Keratinocyte (primary cell): ENCODE data around the gene SPATA6L. TPM values are rescaled to one million over a fixed set of nuclear protein-coding genes. Genes with fewer than 3 reads are reported as not detected.

Source experiments
- DNase-seq: peaks from one replicate; pipeline ENCODE4 v3.0.0-alpha.2; 2011; ENCODE audit warnings: low read depth, missing footprints, low spot score
- FAIRE-seq: peaks from 2 replicates; lab custom pipeline; 2011; peaks lifted over from hg19 to GRCh38; lab: Jason Lieb, UNC
- H2AFZ ChIP-seq: 2 replicates; pipeline ENCODE4 v1.6.0; 2012; ENCODE audit warnings: low read length, control low read depth, inconsistent platforms; ENCODE audit not compliant: control insufficient read depth
- H3K27ac ChIP-seq: 2 replicates; pipeline ENCODE4 v1.5.1; 2011; ENCODE audit warnings: low read length; ENCODE audit not compliant: control insufficient read depth, insufficient read depth
- H3K27me3 ChIP-seq: 3 replicates; pipeline ENCODE4 v1.6.0; 2011; ENCODE audit warnings: low read length; ENCODE audit not compliant: control insufficient read depth, insufficient read depth; ENCODE audit errors: extremely low read depth
- H3K36me3 ChIP-seq, 2 experiments: 2 replicates in 1 of 2; 3 replicates in 1 of 2; pipeline ENCODE4 v1.5.1; 2011; ENCODE audit warnings: low read length in 2 of 2, mild to moderate bottlenecking in 1 of 2; ENCODE audit not compliant: control insufficient read depth in 2 of 2, insufficient read depth in 2 of 2; ENCODE audit errors: extremely low read depth in 1 of 2
- H3K4me1 ChIP-seq: 3 replicates; pipeline ENCODE4 v1.5.1; 2011; ENCODE audit warnings: low read length; ENCODE audit not compliant: control insufficient read depth, insufficient read depth; ENCODE audit errors: extremely low read depth
- H3K4me2 ChIP-seq: 3 replicates; pipeline ENCODE4 v1.6.0; 2011; ENCODE audit warnings: low read depth, low read length; ENCODE audit not compliant: control insufficient read depth, insufficient read depth; ENCODE audit errors: extremely low read depth
- H3K4me3 ChIP-seq, 3 experiments: fragments of 200-600 bp in 1 of 3; sonication (generic) in 1 of 3; 2 replicates in 2 of 3; 3 replicates in 1 of 3; pipeline ENCODE4 v1.5.1; 2011 to 2016; ENCODE audit warnings: low read length in 3 of 3, mild to moderate bottlenecking in 3 of 3, control low read depth in 2 of 3, inconsistent platforms in 1 of 3, low read depth in 1 of 3, mixed read lengths in 1 of 3, mixed run types in 1 of 3, moderate library complexity in 1 of 3; ENCODE audit not compliant: control insufficient read depth in 2 of 3, insufficient read depth in 2 of 3; ENCODE audit errors: extremely low read depth in 1 of 3
- H3K79me2 ChIP-seq: 2 replicates; pipeline ENCODE4 v1.6.0; 2012; ENCODE audit warnings: low read length; ENCODE audit not compliant: control insufficient read depth, insufficient read depth
- H3K9ac ChIP-seq: 3 replicates; pipeline ENCODE4 v1.6.0; 2011; ENCODE audit warnings: low read length; ENCODE audit not compliant: control insufficient read depth, insufficient read depth; ENCODE audit errors: extremely low read depth
- H3K9me1 ChIP-seq: 3 replicates; pipeline ENCODE4 v1.6.0; 2011; ENCODE audit warnings: low read length; ENCODE audit not compliant: control insufficient read depth, insufficient read depth; ENCODE audit errors: extremely low read depth
- H3K9me3 ChIP-seq: 2 replicates; pipeline ENCODE4 v1.5.1; 2012; ENCODE audit warnings: low read depth, low read length; ENCODE audit not compliant: control insufficient read depth
- H4K20me1 ChIP-seq: 3 replicates; pipeline ENCODE4 v1.6.0; 2011; ENCODE audit warnings: low read length; ENCODE audit not compliant: control insufficient read depth, insufficient read depth; ENCODE audit errors: extremely low read depth
- CTCF ChIP-seq, 3 experiments: IDR thresholded peaks in 1 of 3; conservative IDR thresholded peaks in 1 of 3; optimal IDR thresholded peaks in 1 of 3; 2 replicates in 2 of 3; 3 replicates in 1 of 3; pipeline versions ENCODE3 to v1.5.1; 2011; ENCODE audit warnings: low read length in 3 of 3, mild to moderate bottlenecking in 3 of 3, moderate library complexity in 2 of 3, control low read depth in 1 of 3, inconsistent platforms in 1 of 3; ENCODE audit not compliant: insufficient read depth in 2 of 3; ENCODE audit errors: extremely low read depth in 1 of 3
- EZH2 ChIP-seq: IDR thresholded peaks from one replicate; pipeline ENCODE4 v1.6.1; 2012; ENCODE audit warnings: inconsistent platforms, mild to moderate bottlenecking, low read length, moderate library complexity
- dilution Hi-C: fragments of 300-500 bp; cut with MboI; formaldehyde crosslinking; loops from one replicate; pipeline ENCODE4 v1.7.0; 2020; ENCODE audit warnings: low sequenced_read_pairs; ENCODE audit not compliant: extremely low pct_ligation_motif_present
- polyA plus RNA-seq, 5 experiments: library from polyadenylated mRNA; depleted of rRNA in 3 of 5; stranded (reverse) in 3 of 5; stranded (forward) in 1 of 5; unstranded in 1 of 5; fragments of >200 nt; gene quantifications; 1 replicate in 1 of 5; 2 replicates in 3 of 5; 3 replicates in 1 of 5; pipeline versions ENCODE4 v1.2.1 to v1.2.3, GENCODE V29; 2011 to 2012; ENCODE audit warnings: missing spikeins in 2 of 5, low read depth in 1 of 5, low replicate concordance in 1 of 5

The SPATA6L gene
- polyA plus RNA-seq, 1 donor (not counting 4 experiments of a cell fraction or from before 2014, with no cell fraction given), result 0.92 TPM

GRCh38 chr9:4704129-4704528 is 37.8 kb upstream of the SPATA6L start:
- dilution Hi-C loops, result no loop called here
- peak; percentile 5 for FAIRE-seq
- peaks cover 0 to 4% of the 10 kb centered on the region in 2 experiments for H3K36me3 ChIP-seq

GRCh38 chr9:4701526-4701925 is 35.2 kb upstream of the SPATA6L start:
- dilution Hi-C loops, result no loop called here

More at GRCh38 chr9:4704129-4704528, 37.8 kb upstream of the SPATA6L start:
- no peak for TF ChIP-seq EZH2
- no peak for TF ChIP-seq CTCF (optimal IDR thresholded peaks at IDR 0.05 in 1 of 3, IDR thresholded peaks at IDR 0.05 in 1 of 3, conservative IDR thresholded peaks at IDR 0.05 in 1 of 3; ENCODE audit: extremely low read depth in 1 of 3, insufficient read depth in 2 of 3, low read length in 3 of 3)
- H3K4me3 ChIP-seq, result no peak overlapping the region
- no peak overlapping the region for H3K9ac ChIP-seq
- H3K27me3 ChIP-seq, result no peaks in the 10 kb centered on the region
- no peaks in the 10 kb centered on the region for H3K9me1 ChIP-seq
- H2AFZ ChIP-seq, result no peak overlapping the region
- no peaks in the 10 kb centered on the region for H3K79me2 ChIP-seq
- H4K20me1 ChIP-seq, result no peaks in the 10 kb centered on the region
- DNase-seq, result no peak
- peak overlapping the region; percentile 60 for H3K27ac ChIP-seq
- H3K4me2 ChIP-seq, result peak overlapping the region; percentile 41
- no peaks in the 10 kb centered on the region for H3K9me3 ChIP-seq
- H3K4me1 ChIP-seq, result peaks cover 14% of the 10 kb centered on the region

More at GRCh38 chr9:4701526-4701925, 35.2 kb upstream of the SPATA6L start:
- Histone ChIP-seq H3K4me2 (no peak overlapping the region), H3K9me1 (no peaks in the 10 kb centered on the region), H3K79me2 (no peaks in the 10 kb centered on the region), H3K27me3 (no peaks in the 10 kb centered on the region), H4K20me1 (no peaks in the 10 kb centered on the region), H2AFZ (no peak overlapping the region), H3K9me3 (no peaks in the 10 kb centered on the region), H3K4me1 (peaks cover 14% of the 10 kb centered on the region), H3K27ac (no peak overlapping the region), H3K36me3 (peaks cover 1 to 3% of the 10 kb centered on the region in 2 experiments), H3K9ac (no peak overlapping the region), H3K4me3 (no peak overlapping the region)
- FAIRE-seq (no peak), DNase-seq (no peak)
- TF ChIP-seq EZH2 (no peak), CTCF (optimal IDR thresholded peaks at IDR 0.05 in 1 of 3, IDR thresholded peaks at IDR 0.05 in 1 of 3, conservative IDR thresholded peaks at IDR 0.05 in 1 of 3; ENCODE audit: extremely low read depth in 1 of 3, insufficient read depth in 2 of 3, low read length in 3 of 3) (no peak)
